IPS-NIHi11 (cell line): Measurements from ENCODE around the gene TEDC1.

Source experiments
- DNase-seq: peaks from one replicate; pipeline ENCODE4 v3.0.0; 2012; ENCODE audit warnings: mixed read lengths, low spot score

TEDC1 gene

GRCh38 chr14:105526776-105527380, 35.8 kb downstream of the TEDC1 start:
- no peak for DNase-seq

GRCh38 chr14:105527381-105527825, 36.4 kb downstream of the TEDC1 start:
- no peak for DNase-seq

- peak; percentile 97 for DNase-seq
These were observed 37.0 kb downstream of the TEDC1 start for GRCh38 chr14:105527826-105528585.

DNA sequence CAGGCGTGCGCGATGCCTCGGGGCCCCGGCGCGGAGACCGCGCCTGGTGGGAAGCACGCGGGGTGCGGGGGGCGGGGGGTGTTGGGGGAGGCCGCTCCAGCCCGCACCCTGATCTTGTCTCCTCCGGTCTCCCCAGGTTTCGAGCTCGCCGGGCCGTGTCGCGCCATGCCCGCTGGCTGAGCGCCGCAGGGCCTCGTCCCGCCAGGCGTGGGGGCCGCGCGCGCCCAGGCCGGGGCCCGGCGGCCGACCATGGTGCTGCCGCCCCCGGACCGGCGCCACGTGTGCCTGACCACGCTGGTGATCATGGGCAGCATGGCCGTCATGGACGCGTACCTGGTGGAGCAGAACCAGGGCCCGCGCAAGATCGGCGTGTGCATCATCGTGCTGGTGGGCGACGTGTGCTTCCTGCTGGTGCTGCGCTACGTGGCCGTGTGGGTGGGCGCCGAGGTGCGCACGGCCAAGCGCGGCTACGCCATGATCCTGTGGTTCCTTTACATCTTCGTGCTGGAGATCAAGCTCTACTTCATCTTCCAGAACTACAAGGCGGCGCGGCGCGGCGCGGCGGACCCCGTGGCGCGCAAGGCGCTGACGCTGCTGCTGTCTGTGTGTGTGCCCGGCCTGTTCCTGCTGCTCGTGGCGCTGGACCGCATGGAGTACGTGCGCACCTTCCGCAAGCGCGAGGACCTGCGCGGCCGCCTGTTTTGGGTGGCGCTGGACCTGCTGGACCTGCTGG, 37.7 kb downstream of the TEDC1 start:
- DNase-seq = no peak

- DNase-seq = no peak
These were observed 38.2 kb downstream of the TEDC1 start for GRCh38 chr14:105529319-105529568.

- no peak for DNase-seq
These were observed 38.7 kb downstream of the TEDC1 start for GRCh38 chr14:105529569-105530284.

GRCh38 chr14:105530285-105531087, 39.4 kb downstream of the TEDC1 start:
- no peak for DNase-seq

DNA sequence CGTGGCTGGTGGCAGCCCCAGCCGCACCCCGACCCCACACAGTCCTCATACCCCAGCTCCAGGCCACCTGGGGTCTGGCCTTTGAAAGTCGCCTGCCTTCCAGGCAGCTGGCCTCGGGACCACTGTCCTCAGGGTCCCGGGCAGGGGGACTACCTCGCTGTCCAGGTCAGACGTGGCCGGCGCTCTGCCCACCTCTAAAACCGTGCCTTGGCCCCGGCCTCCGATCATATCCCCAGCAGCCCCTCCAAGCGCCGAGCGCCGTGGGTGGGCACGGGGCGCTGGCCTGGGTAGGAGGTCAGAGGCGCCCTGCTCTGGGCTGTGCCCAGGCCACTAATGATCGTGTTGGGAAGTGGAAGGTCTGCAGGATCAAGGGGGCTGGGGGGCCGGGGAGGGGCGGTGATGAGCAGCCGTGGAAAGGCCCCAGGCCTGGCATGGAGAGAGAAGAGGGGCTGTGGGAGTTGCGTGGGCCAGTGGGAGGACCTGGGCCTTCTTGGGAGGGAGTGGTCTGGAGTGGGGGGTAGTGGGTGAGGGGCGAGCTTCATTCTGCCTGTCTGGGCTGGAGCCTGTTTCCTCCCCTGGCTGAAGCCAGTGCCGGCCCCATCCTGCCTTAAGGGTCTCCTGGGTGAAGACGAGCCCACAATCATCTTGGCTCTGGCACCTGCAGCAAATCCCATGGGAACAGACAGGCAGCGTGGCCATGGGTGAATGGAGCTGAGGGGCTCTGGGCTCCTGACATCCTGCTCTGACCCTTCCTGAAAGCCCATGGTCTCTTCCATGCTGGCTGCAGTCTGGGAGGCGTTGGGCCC, 40.2 kb downstream of the TEDC1 start:
- no peak for DNase-seq

- DNase-seq = no peak
These were observed 41.0 kb downstream of the TEDC1 start for GRCh38 chr14:105531894-105532623.

DNA sequence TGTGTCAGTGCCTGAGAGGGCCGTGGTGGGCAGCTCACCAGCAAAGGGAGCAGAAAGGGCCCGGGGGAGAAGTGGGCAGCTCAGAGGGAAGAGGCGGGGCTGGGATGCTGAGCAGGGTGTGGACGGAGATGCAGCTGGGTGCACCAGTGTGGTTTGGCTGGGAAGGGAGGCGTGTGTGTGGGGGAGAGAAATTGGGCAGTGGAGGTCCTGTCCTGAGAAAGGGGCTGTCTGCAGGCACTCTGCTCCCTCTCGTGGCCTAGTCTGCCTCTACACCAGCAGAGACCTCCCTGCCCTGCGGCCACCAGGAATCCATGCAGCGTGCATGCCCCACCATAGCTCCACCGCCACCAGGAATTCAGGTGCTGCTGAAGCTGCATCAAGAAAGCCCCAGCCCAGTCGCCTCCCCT, 41.7 kb downstream of the TEDC1 start:
- no peak for DNase-seq

DNA sequence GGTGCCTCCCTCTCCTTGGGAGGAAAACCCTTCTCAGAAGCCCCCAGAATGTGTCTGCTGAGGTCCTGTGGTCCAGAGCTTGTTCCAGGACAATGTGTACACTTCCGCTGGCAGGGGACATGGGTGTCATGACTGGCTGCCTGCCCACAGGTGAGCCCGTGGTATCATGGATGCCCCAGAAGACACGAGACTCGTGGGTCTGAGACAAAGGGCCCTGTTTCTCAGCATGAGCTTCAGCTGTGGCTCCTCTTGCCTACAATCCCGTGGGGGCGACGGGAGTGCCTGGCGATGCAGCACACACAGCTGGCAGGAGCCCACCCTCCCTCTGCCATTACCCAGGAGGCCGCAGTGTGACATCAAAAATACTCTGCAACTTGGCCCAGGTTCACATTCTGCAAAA, 42.3 kb downstream of the TEDC1 start:
- DNase-seq = no peak

DNA sequence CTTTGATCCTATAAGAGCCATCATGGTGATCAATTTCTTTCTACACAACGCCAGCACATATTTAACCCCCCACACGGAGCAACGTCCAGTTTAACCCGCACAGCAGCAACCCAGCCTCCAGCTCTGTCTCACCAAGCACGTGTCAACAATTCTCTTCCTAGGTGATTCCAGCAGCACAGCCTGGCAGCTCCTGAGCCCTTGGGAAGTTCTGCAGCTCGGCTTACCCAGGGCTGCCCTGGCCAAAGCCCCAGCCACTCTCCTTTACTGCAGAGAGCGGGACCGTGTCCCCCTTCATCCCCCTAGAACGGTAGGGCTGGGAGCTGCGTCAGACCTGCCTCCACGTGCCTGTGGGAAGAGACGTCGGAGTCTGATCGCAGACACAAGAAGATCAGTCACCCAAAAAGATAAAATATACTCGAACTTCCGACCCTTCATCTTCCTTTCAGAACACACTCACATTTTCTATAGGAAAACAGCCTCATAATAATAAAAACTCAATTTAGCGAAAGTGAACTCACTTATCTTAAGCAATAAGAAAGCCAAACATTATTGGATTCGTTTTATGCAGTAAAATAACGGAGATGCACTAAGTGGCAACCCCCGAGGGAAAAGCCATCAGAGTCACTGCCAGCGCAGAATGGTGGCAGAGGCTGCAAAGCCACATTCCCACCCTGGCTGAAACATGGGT, 42.9 kb downstream of the TEDC1 start:
- DNase-seq = no peak

- no peak for DNase-seq
These were observed 43.5 kb downstream of the TEDC1 start for GRCh38 chr14:105534586-105534985.

GRCh38 chr14:105536051-105536450, 45.0 kb downstream of the TEDC1 start:
- DNase-seq = no peak

GRCh38 chr14:105536691-105537579, 45.9 kb downstream of the TEDC1 start:
- DNase-seq = no peak

- peak; percentile 90 for DNase-seq
These were observed 46.8 kb downstream of the TEDC1 start for GRCh38 chr14:105537580-105538474.

- DNase-seq = no peak
These were observed 47.5 kb downstream of the TEDC1 start for GRCh38 chr14:105538481-105539049.
